GM12892 (cell line): Measurements from ENCODE around the gene ATPAF1.

ENCODE experiments used
- POLR2A ChIP-seq: IDR thresholded peaks from 2 replicates; pipeline ENCODE4 v1.6.1; 2011; ENCODE audit warnings: low read depth, low read length, control low read depth
- POLR2AphosphoS5 ChIP-seq: IDR thresholded peaks from 2 replicates; pipeline ENCODE4 v1.6.1; 2011; ENCODE audit warnings: low read depth, low read length, control low read depth
- TAF1 ChIP-seq: IDR thresholded peaks from 2 replicates; pipeline ENCODE4 v1.6.1; 2011; ENCODE audit warnings: low read depth, mild to moderate bottlenecking, control low read depth, low read length, borderline replicate concordance

GRCh38 chr1:46673749-46674182 lies 5.6 kb upstream of the ATPAF1 start:
- TF ChIP-seq TAF1, result no peak
- TF ChIP-seq POLR2A, result no peak
- no peak for TF ChIP-seq POLR2AphosphoS5
